ENCODE results near the gene RAPGEF6.
"Not testable (repeated sequence)": the region's sequence is repeated elsewhere in the genome, so short reads cannot be mapped to it uniquely, and the experiment has no call there.

Gene RAPGEF6

GRCh38 chr5:131495536-131496399 is 139.3 kb downstream of the RAPGEF6 start:
- TF ChIP-seq, protein P1, sequence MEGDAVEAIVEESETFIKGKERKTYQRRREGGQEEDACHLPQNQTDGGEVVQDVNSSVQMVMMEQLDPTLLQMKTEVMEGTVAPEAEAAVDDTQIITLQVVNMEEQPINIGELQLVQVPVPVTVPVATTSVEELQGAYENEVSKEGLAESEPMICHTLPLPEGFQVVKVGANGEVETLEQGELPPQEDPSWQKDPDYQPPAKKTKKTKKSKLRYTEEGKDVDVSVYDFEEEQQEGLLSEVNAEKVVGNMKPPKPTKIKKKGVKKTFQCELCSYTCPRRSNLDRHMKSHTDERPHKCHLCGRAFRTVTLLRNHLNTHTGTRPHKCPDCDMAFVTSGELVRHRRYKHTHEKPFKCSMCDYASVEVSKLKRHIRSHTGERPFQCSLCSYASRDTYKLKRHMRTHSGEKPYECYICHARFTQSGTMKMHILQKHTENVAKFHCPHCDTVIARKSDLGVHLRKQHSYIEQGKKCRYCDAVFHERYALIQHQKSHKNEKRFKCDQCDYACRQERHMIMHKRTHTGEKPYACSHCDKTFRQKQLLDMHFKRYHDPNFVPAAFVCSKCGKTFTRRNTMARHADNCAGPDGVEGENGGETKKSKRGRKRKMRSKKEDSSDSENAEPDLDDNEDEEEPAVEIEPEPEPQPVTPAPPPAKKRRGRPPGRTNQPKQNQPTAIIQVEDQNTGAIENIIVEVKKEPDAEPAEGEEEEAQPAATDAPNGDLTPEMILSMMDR (IDR thresholded peaks at IDR 0.05; ENCODE audit: insufficient read depth, low read length, missing control alignments), result no peak
- H3K4me3 ChIP-seq (ENCODE audit: low read depth, low read length), result no peak overlapping the region
- ChIA-PET CTCF (interaction anchor here (1.0 kb wide), 1 partner anchor 8 kb away, joined by 3 read pairs; no protein-coding TSS in a partner anchor), POLR2A (no interaction called here)
- no peak for DNase-seq (ENCODE audit: low read depth, low spot score)

DNA sequence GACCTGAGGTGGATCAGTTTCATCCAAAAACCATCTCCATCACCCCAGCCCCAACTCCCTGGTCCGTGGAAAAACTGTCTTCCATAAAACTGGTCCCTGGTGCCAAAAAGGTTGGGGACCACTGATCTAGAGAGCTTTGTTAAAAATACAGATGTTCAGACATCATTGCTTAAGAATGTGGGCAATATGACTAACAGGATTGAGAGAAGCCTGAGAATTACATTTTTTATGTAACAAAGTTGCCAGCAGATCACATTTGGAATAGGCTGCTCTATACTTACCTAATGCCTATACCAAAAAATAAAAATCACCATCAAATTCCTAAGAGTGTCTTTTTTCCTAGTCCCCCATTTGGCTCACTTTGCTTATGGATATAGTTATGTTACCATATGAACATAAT is 143.3 kb downstream of the RAPGEF6 start:
- no peak for DNase-seq (ENCODE audit: low read depth, low spot score)
- ChIA-PET POLR2A (no interaction called here), CTCF (no interaction called here)
- no peak overlapping the region for H3K4me3 ChIP-seq (ENCODE audit: low read depth, low read length)
- TF ChIP-seq, protein P1 (IDR thresholded peaks at IDR 0.05; ENCODE audit: insufficient read depth, low read length, missing control alignments), result no peak

- CTCF ChIA-PET, result no interaction called here
- POLR2A ChIA-PET, result no interaction called here
- DNase-seq (ENCODE audit: low read depth, low spot score), result no peak
- H3K4me3 ChIP-seq (ENCODE audit: low read depth, low read length), result no peak overlapping the region
- TF ChIP-seq, protein P1 (IDR thresholded peaks at IDR 0.05; ENCODE audit: insufficient read depth, low read length, missing control alignments), result no peak
Observed at GRCh38 chr5:131488463-131488862, 146.6 kb downstream of the RAPGEF6 start.

- H3K4me3 ChIP-seq (ENCODE audit: low read depth, low read length); DNase-seq (ENCODE audit: low read depth, low spot score); POLR2A ChIA-PET: not testable (repeated sequence)
- CTCF ChIA-PET, result interaction anchor here (0.7 kb wide), 1 partner anchor 9 kb away, joined by 3 read pairs; no protein-coding TSS in a partner anchor
Observed at GRCh38 chr5:131487371-131487770, 147.7 kb downstream of the RAPGEF6 start.

- POLR2A ChIA-PET, result no interaction called here
- TF ChIP-seq, protein P1 (IDR thresholded peaks at IDR 0.05; ENCODE audit: insufficient read depth, low read length, missing control alignments), result no peak
- no peak for DNase-seq (ENCODE audit: low read depth, low spot score)
- H3K4me3 ChIP-seq (ENCODE audit: low read depth, low read length), result no peak overlapping the region
- CTCF ChIA-PET, result no interaction called here
Observed at GRCh38 chr5:131482617-131483016, 152.4 kb downstream of the RAPGEF6 start.

DNA sequence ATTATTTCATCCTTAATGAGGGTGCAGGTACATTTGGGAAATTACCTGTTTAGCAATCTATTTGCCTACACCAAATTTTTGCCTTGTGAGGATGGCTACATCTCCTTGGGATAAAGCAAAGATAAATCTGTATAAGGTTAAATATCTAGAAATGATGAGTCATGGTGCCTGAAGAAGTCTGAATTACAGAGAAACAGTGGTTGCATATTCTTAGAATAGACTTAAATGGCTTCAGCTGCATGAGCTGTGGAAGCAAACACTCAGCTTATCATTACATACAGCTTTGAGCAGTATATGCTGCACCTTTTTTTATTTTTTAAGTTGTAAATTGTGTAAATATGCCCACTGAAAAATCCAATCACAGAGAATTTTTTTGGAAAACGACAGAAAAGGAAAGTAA is 153.5 kb downstream of the RAPGEF6 start:
- ChIA-PET POLR2A (no interaction called here), CTCF (no interaction called here)
- no peak for DNase-seq (ENCODE audit: low read depth, low spot score)
- TF ChIP-seq, protein P1 (IDR thresholded peaks at IDR 0.05; ENCODE audit: insufficient read depth, low read length, missing control alignments), result no peak
- no peak overlapping the region for H3K4me3 ChIP-seq (ENCODE audit: low read depth, low read length)

DNA sequence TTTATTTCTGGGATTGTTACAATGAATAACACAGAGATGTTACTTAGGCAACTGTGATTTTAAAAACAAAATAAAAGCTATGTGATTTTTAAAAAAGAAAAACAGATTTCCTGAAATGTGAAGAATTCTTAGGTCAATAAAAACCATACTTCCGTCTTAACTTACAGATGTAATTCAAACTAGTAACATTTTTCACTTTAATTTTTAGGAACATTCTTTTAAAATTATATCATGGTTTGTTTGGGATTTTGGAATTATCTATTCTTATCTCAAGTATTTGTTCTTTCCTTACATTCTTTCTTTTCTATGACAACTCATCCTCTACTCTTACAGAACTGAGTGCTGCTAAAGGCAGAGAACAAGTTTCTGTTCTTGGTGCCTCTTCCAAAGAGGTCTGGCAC is 159.5 kb downstream of the RAPGEF6 start:
- no peak overlapping the region for H3K4me3 ChIP-seq (ENCODE audit: low read depth, low read length)
- POLR2A ChIA-PET, result no interaction called here
- TF ChIP-seq, protein P1 (IDR thresholded peaks at IDR 0.05; ENCODE audit: insufficient read depth, low read length, missing control alignments), result no peak
- CTCF ChIA-PET, result interaction anchor here (1.0 kb wide), 1 partner anchor 11 kb away, joined by 3 read pairs; no protein-coding TSS in a partner anchor
- DNase-seq (ENCODE audit: low read depth, low spot score), result no peak
